ENCODE data around the gene HMCN1. TPM values are rescaled to one million over a fixed set of nuclear protein-coding genes. Genes with fewer than 3 reads are reported as not detected.

HMCN1 gene
- total RNA-seq, 1 experiment from 2014 or later, result 0.23 TPM

- no peaks in the 10 kb centered on the region for H3K4me1 ChIP-seq (ENCODE audit: control insufficient read depth, insufficient read depth, low read length)
- H3K9me3 ChIP-seq (ENCODE audit: control insufficient read depth, insufficient read depth, low read depth, low read length), result no peaks in the 10 kb centered on the region
- CTCF ChIA-PET, result no interaction called here
- H3K4me3 ChIP-seq (ENCODE audit: low read depth in 2 of 2, low read length in 2 of 2), result no peak overlapping the region
- no peaks in the 10 kb centered on the region for H3K27me3 ChIP-seq (ENCODE audit: control insufficient read depth, insufficient read depth, low read length)
- BruUV-seq (replicated peaks), result no TSS peak
- ATAC-seq (no peak), DNase-seq (ENCODE audit: low read depth, low spot score) (no peak)
- TF ChIP-seq POLR2AphosphoS5 (IDR thresholded peaks at IDR 0.05; ENCODE audit: low read depth, low read length) (no peak), CTCF (IDR thresholded peaks at IDR 0.05) (no peak), SIN3A (IDR thresholded peaks at IDR 0.05; ENCODE audit: borderline replicate concordance, insufficient read depth, low read depth, low read length) (no peak)
- no peak overlapping the region for H3K27ac ChIP-seq (ENCODE audit: low read length)
- in situ Hi-C loops (cut with HindIII; ENCODE audit: low pct_unique_long_range_greater_than_20kb, low sequenced_read_pairs) (no loop called here), intact Hi-C loops (cut with micrococcal nuclease; ENCODE audit: unreplicated experiment) (no loop called here)
- POLR2A ChIA-PET, result no interaction called here
- H3K36me3 ChIP-seq (ENCODE audit: control insufficient read depth, insufficient read depth, low read length), result no peaks in the 10 kb centered on the region; the same call in 1 of the 2 replicates
Measured at GRCh38 chr1:186044079-186044685, 310.0 kb downstream of the HMCN1 start.

GRCh38 chr1:186046437-186047211 lies 312.4 kb downstream of the HMCN1 start:
- in situ Hi-C loops (cut with HindIII; ENCODE audit: low pct_unique_long_range_greater_than_20kb, low sequenced_read_pairs), result no loop called here
- no peaks in the 10 kb centered on the region for H3K9me3 ChIP-seq (ENCODE audit: control insufficient read depth, insufficient read depth, low read depth, low read length)
- no peak overlapping the region for H3K27ac ChIP-seq (ENCODE audit: low read length)
- DNase-seq (ENCODE audit: low read depth, low spot score), result no peak
- H3K4me1 ChIP-seq (ENCODE audit: control insufficient read depth, insufficient read depth, low read length), result no peaks in the 10 kb centered on the region
- ChIA-PET CTCF (no interaction called here), POLR2A (no interaction called here)
- no peak for ATAC-seq
- TF ChIP-seq REST (IDR thresholded peaks at IDR 0.05; ENCODE audit: insufficient read depth in 1 of 2, low read depth in 2 of 2, low read length in 1 of 2) (no peak), TCF7L2 (IDR thresholded peaks at IDR 0.05; ENCODE audit: low read depth, low read length) (no peak), POLR2AphosphoS5 (IDR thresholded peaks at IDR 0.05; ENCODE audit: low read depth, low read length) (no peak), CTCF (IDR thresholded peaks at IDR 0.05) (no peak), SIN3A (IDR thresholded peaks at IDR 0.05; ENCODE audit: borderline replicate concordance, insufficient read depth, low read depth, low read length) (no peak)
- intact Hi-C loops (cut with micrococcal nuclease; ENCODE audit: unreplicated experiment), result no loop called here
- no TSS peak for BruUV-seq (replicated peaks)
- H3K4me3 ChIP-seq (ENCODE audit: low read depth in 2 of 2, low read length in 2 of 2), result no peak overlapping the region
- no peaks in the 10 kb centered on the region; the same call in 1 of the 2 replicates for H3K36me3 ChIP-seq (ENCODE audit: control insufficient read depth, insufficient read depth, low read length)
- H3K27me3 ChIP-seq (ENCODE audit: control insufficient read depth, insufficient read depth, low read length), result no peaks in the 10 kb centered on the region

All from Panc1 (cell line).